Motor neuron (in vitro differentiated cells): ENCODE measurements around the gene CCSAP. TPM values are rescaled to one million over a fixed set of nuclear protein-coding genes. Genes with fewer than 3 reads are reported as not detected.

Experiments used
- ATAC-seq, 8 experiments: fragments of 200-7000 bp; cut with Tn5 transposase; replicated peaks in 6 of 8; 2 replicates each; pipeline ENCODE4 v1.8.0; 2021; ENCODE audit warnings: mild to moderate bottlenecking in 8 of 8, moderate library complexity in 8 of 8
- H3K27ac ChIP-seq, 2 donors: fragments of 250-450 bp; sonication (Bioruptor Pico); 2 replicates each; pipeline ENCODE4 v1.9.0; 2021; ENCODE audit warnings: antibody characterized with exemption in 2 of 2, mild to moderate bottlenecking in 2 of 2, moderate library complexity in 1 of 2
- H3K4me1 ChIP-seq, 2 donors: fragments of 250-450 bp; sonication (Bioruptor Pico); replicated peaks in 1 of 2; 2 replicates each; pipeline ENCODE4 v1.6.1; 2021; ENCODE audit warnings: antibody characterized with exemption in 2 of 2, mild to moderate bottlenecking in 2 of 2, moderate library complexity in 1 of 2
- H3K4me3 ChIP-seq, 5 donors: fragments of 250-450 bp; sonication (Bioruptor Pico); 2 replicates each; pipeline ENCODE4 v1.9.0; 2021; ENCODE audit warnings: antibody characterized with exemption in 5 of 5, mild to moderate bottlenecking in 5 of 5, moderate library complexity in 4 of 5
- WGBS, 10 experiments: fragments of 450-650 bp; shearing (Covaris generic); methylation state at CpG; one replicate each; pipeline ENCODE4 v1.0.0; 2022; 5-methylcytosine and 5-hydroxymethylcytosine counted together
- in situ Hi-C, 9 experiments: fragments of 400-800 bp; cut with MboI; loops; one replicate each; pipeline ENCODE4 v1.15.0; 2021; ENCODE audit warnings: low sequenced_read_pairs in 9 of 9, low pct_unique_long_range_greater_than_20kb in 2 of 9; ENCODE audit not compliant: unreplicated experiment in 9 of 9
- total RNA-seq, 8 experiments: library from RNA; unstranded; fragments of 300-600 nt; gene quantifications; 2 replicates each; pipeline versions ENCODE4 v1.2.3 to v1.2.4, GENCODE V29; 2022

The CCSAP gene
- total RNA-seq, 8 experiments from 2014 or later, result 1.5 to 29.5 (median 18.1) TPM

GRCh38 chr1:229287267-229287666 is 55.6 kb downstream of the CCSAP start:
- no peak overlapping the region for H3K4me3 ChIP-seq
- 25 to 100% (median 80%) methylated on average over 1 of the region's 1 CpG; no CpG with 5 or more reads in 3 of the 10 experiments for WGBS, 10 experiments
- peak in 3 of 8 experiments; percentile 71 to 97 (median 78) for ATAC-seq
- in situ Hi-C loops, result no loop called here
- H3K4me1 ChIP-seq, result no peaks in the 10 kb centered on the region
- H3K27ac ChIP-seq, result no peak overlapping the region

GRCh38 chr1:229286099-229286766 is 56.6 kb downstream of the CCSAP start:
- H3K27ac ChIP-seq, result no peak overlapping the region
- H3K4me3 ChIP-seq, result no peak overlapping the region
- in situ Hi-C loops, result no loop called here
- WGBS, 10 experiments, result 50 to 100% (median 86%) methylated on average over 1 to 2 of the region's 2 CpGs
- no peaks in the 10 kb centered on the region for H3K4me1 ChIP-seq
- peak in 2 of 8 experiments; percentile 17 to 23 for ATAC-seq

- peak in 3 of 8 experiments; percentile 78 to 89 (median 78) for ATAC-seq
- no peak overlapping the region for H3K4me3 ChIP-seq
- no peaks in the 10 kb centered on the region for H3K4me1 ChIP-seq
- H3K27ac ChIP-seq, result no peak overlapping the region
- in situ Hi-C loops, result no loop called here
- 13 to 100% (median 60%) methylated on average over 1 to 2 of the region's 2 CpGs; no CpG with 5 or more reads in 3 of the 10 experiments for WGBS, 10 experiments
These were observed 57.4 kb downstream of the CCSAP start for GRCh38 chr1:229285440-229285839.

GRCh38 chr1:229284887-229285286 is 58.0 kb downstream of the CCSAP start:
- no peaks in the 10 kb centered on the region for H3K4me1 ChIP-seq
- no peak for ATAC-seq
- no peak overlapping the region for H3K27ac ChIP-seq
- no peak overlapping the region for H3K4me3 ChIP-seq
- in situ Hi-C loops, result no loop called here
- 83 to 100% (median 97%) methylated on average over 1 to 3 of the region's 3 CpGs; no CpG with 5 or more reads in 1 of the 10 experiments for WGBS, 10 experiments

- WGBS, 10 experiments, result 60 to 100% (median 95%) methylated on average over 1 to 3 of the region's 3 CpGs; no CpG with 5 or more reads in 4 of the 10 experiments
- no peaks in the 10 kb centered on the region for H3K4me1 ChIP-seq
- no peak for ATAC-seq
- H3K4me3 ChIP-seq, result no peak overlapping the region
- H3K27ac ChIP-seq, result no peak overlapping the region
- in situ Hi-C loops, result no loop called here
These were observed 59.6 kb downstream of the CCSAP start for GRCh38 chr1:229283183-229283611.

- no peak overlapping the region for H3K4me3 ChIP-seq
- in situ Hi-C loops, result no loop called here
- ATAC-seq, result no peak
- no peaks in the 10 kb centered on the region for H3K4me1 ChIP-seq
- 79 to 100% (median 90%) methylated on average over 1 of the region's 1 CpG for WGBS, 10 experiments
- no peak overlapping the region for H3K27ac ChIP-seq
These were observed 60.5 kb downstream of the CCSAP start for GRCh38 chr1:229282295-229282823.

GRCh38 chr1:229281339-229281926 is 61.4 kb downstream of the CCSAP start:
- in situ Hi-C loops, result no loop called here
- H3K27ac ChIP-seq, result no peak overlapping the region
- peak in 3 of 8 experiments; percentile 65 to 75 (median 72) for ATAC-seq
- WGBS, 10 experiments, result 71 to 100% (median 97%) methylated on average over 1 of the region's 1 CpG; no CpG with 5 or more reads in 2 of the 10 experiments
- no peak overlapping the region for H3K4me3 ChIP-seq
- H3K4me1 ChIP-seq, result no peaks in the 10 kb centered on the region

- ATAC-seq, result no peak
- in situ Hi-C loops, result no loop called here
- Histone ChIP-seq H3K4me3 (no peak overlapping the region), H3K27ac (no peak overlapping the region), H3K4me1 (no peaks in the 10 kb centered on the region)
- 57 to 96% (median 87%) methylated on average over 1 to 3 of the region's 3 CpGs; no CpG with 5 or more reads in 1 of the 10 experiments for WGBS, 10 experiments
These were observed 61.9 kb downstream of the CCSAP start for GRCh38 chr1:229280921-229281320.

GRCh38 chr1:229280037-229280828 is 62.6 kb downstream of the CCSAP start:
- 88 to 98% (median 96%) methylated on average over 4 to 6 of the region's 6 CpGs for whole genome bisulfite sequencing, 10 experiments
- ATAC-seq, result peak in 2 of 8 experiments; percentile 33 to 49
- H3K27ac ChIP-seq, result no peak overlapping the region
- H3K4me3 ChIP-seq, result no peak overlapping the region
- no peaks in the 10 kb centered on the region for H3K4me1 ChIP-seq
- in situ Hi-C loops, result no loop called here

GRCh38 chr1:229279242-229279641 is 63.6 kb downstream of the CCSAP start:
- in situ Hi-C loops, result no loop called here
- no peak for ATAC-seq
- Histone ChIP-seq H3K27ac (no peak overlapping the region), H3K4me3 (no peak overlapping the region), H3K4me1 (no peaks in the 10 kb centered on the region)
- 50 to 94% (median 83%) methylated on average over 1 to 3 of the region's 3 CpGs; no CpG with 5 or more reads in 2 of the 10 experiments for WGBS, 10 experiments

- in situ Hi-C loops, result no loop called here
- H3K27ac ChIP-seq, result no peak overlapping the region
- 80 to 100% (median 94%) methylated on average over 1 to 2 of the region's 2 CpGs; no CpG with 5 or more reads in 1 of the 10 experiments for WGBS, 10 experiments
- H3K4me1 ChIP-seq, result peaks cover under 1 to 4% of the 10 kb centered on the region in 2 donors
- no peak overlapping the region for H3K4me3 ChIP-seq
- ATAC-seq, result no peak
These were observed 64.6 kb downstream of the CCSAP start for GRCh38 chr1:229278120-229278741.

- ATAC-seq, result no peak
- Histone ChIP-seq H3K27ac (no peak overlapping the region), H3K4me3 (no peak overlapping the region), H3K4me1 (peaks cover 17 to 20% of the 10 kb centered on the region in 2 donors)
- in situ Hi-C loops, result no loop called here
- WGBS, 10 experiments, result 80 to 100% (median 100%) methylated on average over 1 to 2 of the region's 2 CpGs
These were observed 67.8 kb downstream of the CCSAP start for GRCh38 chr1:229275005-229275404.
